ENCODE measurements around the gene CADM1.

The CADM1 gene

DNA sequence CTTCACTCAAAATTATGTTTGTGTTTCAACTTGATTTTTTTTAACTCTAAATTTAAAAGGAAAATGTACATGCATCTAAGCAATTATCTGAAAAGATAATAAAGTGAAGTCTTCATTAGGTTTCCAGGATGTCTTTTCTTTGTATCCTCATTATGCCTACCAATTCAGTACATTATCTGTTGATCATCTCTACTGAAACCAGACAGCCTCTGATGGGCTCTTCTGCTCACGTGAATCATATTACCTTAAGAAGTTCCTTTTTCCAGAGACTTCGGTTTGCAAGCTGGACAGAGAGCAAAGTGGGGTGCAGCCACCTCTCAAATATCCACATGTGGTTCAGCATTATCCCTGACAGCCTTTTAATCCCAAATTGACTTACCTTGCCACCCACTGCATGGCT lies 158.4 kb downstream of the CADM1 start:
- Histone ChIP-seq H3K4me1 (ENCODE audit: control insufficient read depth, insufficient read depth, low read length) (peaks cover 25% of the 10 kb centered on the region), H3K27ac (ENCODE audit: insufficient read depth, low read depth, low read length, poor library complexity, severe bottlenecking) (no peak overlapping the region), H3K27me3 (ENCODE audit: control insufficient read depth, insufficient read depth, low read length, poor library complexity, severe bottlenecking) (no peaks in the 10 kb centered on the region), H3K4me3 (ENCODE audit: insufficient read depth, low read depth, low read length) (no peak overlapping the region), H3K36me3 (ENCODE audit: control insufficient read depth, insufficient read depth, low read length) (no peaks in the 10 kb centered on the region), H3K9me3 (ENCODE audit: control insufficient read depth, low read length) (no peaks in the 10 kb centered on the region)
- 93 to 94% methylated on average over 2 of the region's 2 CpGs for WGBS, 2 experiments

DNA sequence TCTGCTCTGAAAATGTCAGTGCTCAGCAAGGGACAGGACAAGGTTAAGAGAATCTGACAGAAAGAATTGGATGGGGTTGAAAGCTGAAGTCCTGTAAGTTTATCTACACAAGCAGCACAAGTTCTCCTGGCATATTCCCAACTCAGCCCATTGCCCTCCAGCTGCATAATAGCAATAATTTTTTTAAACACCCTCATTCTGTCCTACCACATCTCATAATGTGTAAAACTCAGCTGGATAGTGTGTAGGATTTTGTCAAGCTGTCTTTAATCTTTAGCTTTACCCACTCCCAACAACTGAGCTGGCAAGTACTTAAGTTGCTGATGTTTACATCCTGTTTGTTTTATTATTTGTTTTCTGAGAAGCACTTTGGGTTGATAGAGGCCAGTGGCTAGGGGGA lies 158.9 kb downstream of the CADM1 start:
- no peaks in the 10 kb centered on the region for H3K9me3 ChIP-seq (ENCODE audit: control insufficient read depth, low read length)
- H3K4me1 ChIP-seq (ENCODE audit: control insufficient read depth, insufficient read depth, low read length): peaks cover 25% of the 10 kb centered on the region
- no peak overlapping the region for H3K27ac ChIP-seq (ENCODE audit: insufficient read depth, low read depth, low read length, poor library complexity, severe bottlenecking)
- H3K27me3 ChIP-seq (ENCODE audit: control insufficient read depth, insufficient read depth, low read length, poor library complexity, severe bottlenecking): no peaks in the 10 kb centered on the region
- H3K4me3 ChIP-seq (ENCODE audit: insufficient read depth, low read depth, low read length): no peak overlapping the region
- no peaks in the 10 kb centered on the region for H3K36me3 ChIP-seq (ENCODE audit: control insufficient read depth, insufficient read depth, low read length)

DNA sequence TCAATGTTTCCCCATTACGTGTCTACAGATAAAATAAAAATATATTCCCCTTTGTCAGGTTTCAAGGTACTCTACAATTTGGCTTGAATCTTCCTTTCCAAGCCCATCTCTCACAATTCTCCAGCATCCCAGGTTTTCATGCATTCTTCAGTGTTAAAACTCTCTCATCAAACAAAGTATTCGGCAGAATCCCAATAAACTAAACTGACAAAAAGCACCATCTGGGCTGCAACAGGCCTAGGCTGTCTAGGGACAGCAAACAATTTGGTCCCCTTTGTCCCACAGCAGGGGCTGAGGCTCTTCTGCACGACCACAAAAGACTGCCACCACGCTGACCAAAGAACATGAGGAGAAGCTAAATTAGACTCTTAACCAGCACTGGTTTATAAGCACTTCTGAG lies 159.4 kb downstream of the CADM1 start:
- H3K36me3 ChIP-seq (ENCODE audit: control insufficient read depth, insufficient read depth, low read length): no peaks in the 10 kb centered on the region
- no peak overlapping the region for H3K27ac ChIP-seq (ENCODE audit: insufficient read depth, low read depth, low read length, poor library complexity, severe bottlenecking)
- H3K27me3 ChIP-seq (ENCODE audit: control insufficient read depth, insufficient read depth, low read length, poor library complexity, severe bottlenecking): no peaks in the 10 kb centered on the region
- no peak overlapping the region for H3K4me3 ChIP-seq (ENCODE audit: insufficient read depth, low read depth, low read length)
- H3K9me3 ChIP-seq (ENCODE audit: control insufficient read depth, low read length): no peaks in the 10 kb centered on the region
- 42 to 45% methylated on average over 4 of the region's 4 CpGs for WGBS, 2 experiments
- peaks cover 25% of the 10 kb centered on the region for H3K4me1 ChIP-seq (ENCODE audit: control insufficient read depth, insufficient read depth, low read length)

DNA sequence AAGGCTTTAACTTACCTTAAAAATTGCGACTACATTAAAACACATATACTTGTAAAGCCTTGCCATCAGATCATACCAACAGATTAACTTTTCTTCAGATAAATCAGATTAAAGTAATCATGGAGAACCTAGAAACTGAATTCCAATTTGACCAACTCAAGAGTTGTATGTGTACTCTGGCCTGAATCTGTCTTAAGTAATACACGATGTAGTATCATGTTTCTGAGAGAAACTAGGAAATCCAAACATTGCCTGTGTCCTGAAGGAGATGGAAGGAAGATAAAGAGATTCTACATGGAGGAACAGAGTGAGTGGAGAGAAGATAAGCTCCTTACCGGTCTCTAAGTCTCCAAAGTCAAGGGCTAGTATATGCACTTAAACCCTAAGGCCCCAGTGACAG lies 162.1 kb downstream of the CADM1 start:
- Histone ChIP-seq H3K9me3 (ENCODE audit: control insufficient read depth, low read length) (no peaks in the 10 kb centered on the region), H3K27me3 (ENCODE audit: control insufficient read depth, insufficient read depth, low read length, poor library complexity, severe bottlenecking) (no peaks in the 10 kb centered on the region), H3K4me3 (ENCODE audit: insufficient read depth, low read depth, low read length) (no peak overlapping the region), H3K27ac (ENCODE audit: insufficient read depth, low read depth, low read length, poor library complexity, severe bottlenecking) (no peak overlapping the region), H3K4me1 (ENCODE audit: control insufficient read depth, insufficient read depth, low read length) (peaks cover 23% of the 10 kb centered on the region), H3K36me3 (ENCODE audit: control insufficient read depth, insufficient read depth, low read length) (no peaks in the 10 kb centered on the region)
- WGBS, 2 experiments: 96% methylated on average over 3 of the region's 3 CpGs

DNA sequence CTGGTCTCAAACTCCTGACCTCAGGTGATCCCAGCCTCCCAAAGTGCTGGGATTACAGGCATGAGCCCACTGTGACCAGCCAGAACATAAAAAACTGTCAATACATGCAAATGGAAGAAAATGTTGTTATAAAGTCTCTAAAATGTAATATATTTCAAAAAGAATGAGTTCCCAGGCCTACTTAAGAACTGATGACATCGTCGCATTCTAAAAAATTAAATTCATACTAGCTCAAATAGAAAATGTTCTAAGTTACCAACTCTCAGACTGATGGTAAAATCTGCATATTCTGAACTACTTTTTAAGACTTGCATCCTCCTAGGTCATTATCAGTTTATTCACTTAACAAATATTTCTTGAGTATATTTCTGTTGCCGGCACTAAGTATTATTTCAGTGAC lies 163.3 kb downstream of the CADM1 start:
- WGBS, 2 experiments: 85 to 90% methylated on average over 2 to 3 of the region's 3 CpGs
- H3K36me3 ChIP-seq (ENCODE audit: control insufficient read depth, insufficient read depth, low read length): no peaks in the 10 kb centered on the region
- H3K27me3 ChIP-seq (ENCODE audit: control insufficient read depth, insufficient read depth, low read length, poor library complexity, severe bottlenecking): no peaks in the 10 kb centered on the region
- H3K9me3 ChIP-seq (ENCODE audit: control insufficient read depth, low read length): no peaks in the 10 kb centered on the region
- H3K4me1 ChIP-seq (ENCODE audit: control insufficient read depth, insufficient read depth, low read length): peaks cover 16% of the 10 kb centered on the region
- H3K4me3 ChIP-seq (ENCODE audit: insufficient read depth, low read depth, low read length): no peak overlapping the region
- H3K27ac ChIP-seq (ENCODE audit: insufficient read depth, low read depth, low read length, poor library complexity, severe bottlenecking): no peak overlapping the region

DNA sequence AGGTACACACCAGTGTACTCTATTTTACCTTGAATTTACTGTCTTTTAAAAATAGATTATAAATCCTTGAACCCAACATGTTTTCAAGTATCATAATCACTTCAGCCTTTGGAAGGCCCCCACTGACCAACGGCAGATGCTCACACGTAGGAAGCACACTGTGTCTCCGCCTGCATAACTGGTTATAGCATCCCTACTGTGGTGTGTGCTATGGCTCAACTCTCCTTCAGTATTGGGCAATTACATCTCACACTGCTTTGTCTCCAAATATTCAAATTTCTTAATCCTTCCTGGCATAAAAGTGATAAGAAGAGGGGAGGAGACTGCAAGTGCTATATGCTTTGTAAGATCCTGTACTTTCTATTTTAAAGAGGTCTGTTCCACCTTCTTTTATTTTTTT lies 165.7 kb downstream of the CADM1 start:
- no peaks in the 10 kb centered on the region for H3K9me3 ChIP-seq (ENCODE audit: control insufficient read depth, low read length)
- no peaks in the 10 kb centered on the region for H3K27me3 ChIP-seq (ENCODE audit: control insufficient read depth, insufficient read depth, low read length, poor library complexity, severe bottlenecking)
- H3K36me3 ChIP-seq (ENCODE audit: control insufficient read depth, insufficient read depth, low read length): no peaks in the 10 kb centered on the region
- WGBS, 2 experiments: 93 to 94% methylated on average over 3 of the region's 3 CpGs
- no peak overlapping the region for H3K4me3 ChIP-seq (ENCODE audit: insufficient read depth, low read depth, low read length)
- H3K27ac ChIP-seq (ENCODE audit: insufficient read depth, low read depth, low read length, poor library complexity, severe bottlenecking): no peak overlapping the region
- no peaks in the 10 kb centered on the region for H3K4me1 ChIP-seq (ENCODE audit: control insufficient read depth, insufficient read depth, low read length)

DNA sequence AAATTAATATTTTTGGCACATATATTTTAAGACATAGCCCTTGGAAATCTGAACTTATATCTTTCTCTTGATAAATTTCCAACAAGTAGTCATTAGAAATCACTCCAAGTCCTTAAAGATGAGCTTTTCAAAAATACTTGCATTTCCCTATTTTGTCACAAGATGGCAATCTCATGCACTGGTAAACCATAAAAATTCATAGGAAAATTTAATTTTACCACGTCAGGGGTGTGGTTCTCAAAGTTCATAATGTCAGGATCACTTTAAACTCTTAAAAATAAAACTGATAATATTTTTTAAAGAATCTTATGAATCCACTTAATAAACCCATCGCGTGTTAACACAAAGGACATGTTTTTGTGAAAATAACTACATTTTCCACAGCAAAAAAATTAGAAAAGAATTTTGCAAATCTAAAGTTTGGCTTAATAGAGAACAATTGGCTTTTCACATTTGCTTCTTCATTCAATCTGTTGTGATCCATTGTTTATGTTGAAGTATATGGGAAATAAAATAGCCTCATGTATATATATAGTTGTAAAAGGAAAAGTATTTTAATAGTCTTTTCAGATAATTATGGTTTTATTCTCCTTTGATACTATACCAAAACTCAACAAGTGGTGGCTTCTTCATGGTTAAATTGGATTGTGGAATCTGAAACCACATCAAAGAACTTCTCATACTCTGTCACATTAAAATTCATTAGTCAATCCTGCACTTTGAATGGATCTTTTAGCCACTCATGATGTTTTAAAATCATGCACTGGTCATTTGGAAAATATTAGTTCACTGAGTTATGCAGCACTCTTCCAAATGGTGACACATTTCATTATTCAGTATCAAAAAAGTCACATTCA lies 169.1 kb downstream of the CADM1 start:
- no peak overlapping the region for H3K4me3 ChIP-seq (ENCODE audit: insufficient read depth, low read depth, low read length)
- H3K27me3 ChIP-seq (ENCODE audit: control insufficient read depth, insufficient read depth, low read length, poor library complexity, severe bottlenecking): no peaks in the 10 kb centered on the region
- H3K9me3 ChIP-seq (ENCODE audit: control insufficient read depth, low read length): no peaks in the 10 kb centered on the region
- no peak overlapping the region for H3K27ac ChIP-seq (ENCODE audit: insufficient read depth, low read depth, low read length, poor library complexity, severe bottlenecking)
- WGBS, 2 experiments: 70% methylated on average over 3 of the region's 3 CpGs
- H3K36me3 ChIP-seq (ENCODE audit: control insufficient read depth, insufficient read depth, low read length): no peaks in the 10 kb centered on the region
- H3K4me1 ChIP-seq (ENCODE audit: control insufficient read depth, insufficient read depth, low read length): peaks cover 7% of the 10 kb centered on the region

DNA sequence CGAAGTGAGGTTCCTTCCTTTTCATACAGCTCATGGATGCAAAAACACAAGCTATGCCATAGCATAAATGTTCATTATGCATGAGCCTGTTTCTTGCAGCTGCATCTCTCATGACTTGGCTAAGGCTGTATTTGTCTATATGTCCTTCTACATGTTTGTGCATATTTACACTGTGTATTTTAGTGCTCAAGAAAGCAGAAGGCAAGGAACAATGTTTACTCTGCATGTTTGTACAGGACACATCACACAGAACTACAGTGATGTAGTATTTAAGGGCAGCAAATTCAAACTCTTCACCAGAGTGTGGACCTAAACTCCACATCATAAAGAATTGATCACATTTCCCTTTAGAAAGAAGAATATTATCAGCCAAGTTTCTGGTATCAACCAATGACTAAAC lies 170.3 kb downstream of the CADM1 start:
- Histone ChIP-seq H3K36me3 (ENCODE audit: control insufficient read depth, insufficient read depth, low read length) (peaks cover 3% of the 10 kb centered on the region), H3K9me3 (ENCODE audit: control insufficient read depth, low read length) (no peaks in the 10 kb centered on the region), H3K27me3 (ENCODE audit: control insufficient read depth, insufficient read depth, low read length, poor library complexity, severe bottlenecking) (no peaks in the 10 kb centered on the region), H3K4me1 (ENCODE audit: control insufficient read depth, insufficient read depth, low read length) (peaks cover 7% of the 10 kb centered on the region), H3K4me3 (ENCODE audit: insufficient read depth, low read depth, low read length) (no peak overlapping the region), H3K27ac (ENCODE audit: insufficient read depth, low read depth, low read length, poor library complexity, severe bottlenecking) (no peak overlapping the region)
- 73 to 82% methylated on average over 1 of the region's 1 CpG for WGBS, 2 experiments

DNA sequence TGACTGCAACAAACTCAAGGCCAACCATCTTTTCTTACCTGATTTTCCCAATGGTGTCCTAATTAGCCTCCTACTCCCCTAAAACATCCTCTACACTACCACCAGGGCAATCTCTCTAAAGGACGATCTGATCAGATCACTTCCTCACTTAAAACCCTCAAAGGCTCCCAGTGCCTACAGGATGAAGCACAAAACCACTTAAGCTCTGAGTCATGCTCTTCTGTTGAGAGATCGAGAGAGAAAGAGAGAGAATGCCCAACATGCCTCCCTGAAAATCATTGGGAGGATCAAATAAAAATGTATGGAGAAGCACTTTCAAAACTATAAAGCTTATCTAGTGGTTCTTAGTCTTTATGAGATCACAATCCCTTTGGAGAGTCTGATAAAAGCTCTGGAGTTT lies 171.1 kb downstream of the CADM1 start:
- Histone ChIP-seq H3K4me3 (ENCODE audit: insufficient read depth, low read depth, low read length) (no peak overlapping the region), H3K27me3 (ENCODE audit: control insufficient read depth, insufficient read depth, low read length, poor library complexity, severe bottlenecking) (no peaks in the 10 kb centered on the region), H3K4me1 (ENCODE audit: control insufficient read depth, insufficient read depth, low read length) (peaks cover 7% of the 10 kb centered on the region), H3K9me3 (ENCODE audit: control insufficient read depth, low read length) (no peaks in the 10 kb centered on the region), H3K36me3 (ENCODE audit: control insufficient read depth, insufficient read depth, low read length) (peaks cover 3% of the 10 kb centered on the region), H3K27ac (ENCODE audit: insufficient read depth, low read depth, low read length, poor library complexity, severe bottlenecking) (no peak overlapping the region)
- WGBS, 2 experiments: 70 to 79% methylated on average over 2 of the region's 2 CpGs

DNA sequence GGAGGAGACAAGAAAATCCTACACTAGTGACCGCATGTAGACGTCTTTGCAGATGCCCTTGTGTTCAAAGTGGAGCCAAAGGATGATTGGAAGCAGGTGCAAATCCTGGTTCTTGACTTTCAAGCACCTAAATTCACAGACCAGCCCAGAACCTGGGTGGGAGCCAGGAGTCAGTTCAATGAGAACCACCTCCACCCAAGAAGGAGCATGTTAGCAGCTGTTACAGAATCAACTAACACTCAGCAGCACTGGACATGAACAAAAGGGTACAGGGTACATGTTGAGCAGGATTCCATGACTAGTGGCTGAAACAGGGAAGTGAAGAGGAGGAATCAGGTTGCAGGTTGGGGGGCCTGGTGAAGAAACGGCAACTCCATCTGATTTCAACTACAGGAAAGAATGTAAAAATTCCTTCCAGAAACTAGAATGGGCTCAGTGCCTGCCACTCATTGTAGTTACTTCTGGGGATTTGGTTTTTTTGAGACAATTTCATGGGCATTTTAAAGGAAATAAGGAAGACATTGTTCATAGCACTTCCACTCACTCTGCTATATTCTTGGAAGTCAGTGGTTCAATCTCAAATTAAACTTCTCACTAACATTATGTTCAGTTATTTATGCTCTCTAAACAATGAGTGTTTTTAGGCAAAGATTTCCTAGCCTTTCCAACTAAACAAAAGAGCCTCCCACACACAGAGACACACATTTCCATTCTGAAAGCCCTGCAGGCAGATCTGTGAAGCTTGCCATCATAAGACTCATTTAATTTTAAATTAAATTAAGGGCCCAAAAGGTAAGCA lies 173.3 kb downstream of the CADM1 start:
- H3K36me3 ChIP-seq (ENCODE audit: control insufficient read depth, insufficient read depth, low read length): peaks cover 3% of the 10 kb centered on the region
- peaks cover 7% of the 10 kb centered on the region for H3K4me1 ChIP-seq (ENCODE audit: control insufficient read depth, insufficient read depth, low read length)
- no peaks in the 10 kb centered on the region for H3K9me3 ChIP-seq (ENCODE audit: control insufficient read depth, low read length)
- no peaks in the 10 kb centered on the region for H3K27me3 ChIP-seq (ENCODE audit: control insufficient read depth, insufficient read depth, low read length, poor library complexity, severe bottlenecking)
- no peak overlapping the region for H3K4me3 ChIP-seq (ENCODE audit: insufficient read depth, low read depth, low read length)
- no peak overlapping the region for H3K27ac ChIP-seq (ENCODE audit: insufficient read depth, low read depth, low read length, poor library complexity, severe bottlenecking)
- WGBS, 2 experiments: 73 to 85% methylated on average over 3 of the region's 3 CpGs
